HFFc6 (cell line): ENCODE results near the gene DOHH. TPM values are rescaled to one million over a fixed set of nuclear protein-coding genes. Genes with fewer than 3 reads are reported as not detected.

ENCODE experiments used
- DNase-seq: peaks from one replicate; pipeline ENCODE4 v3.0.0-alpha.2; 2018
- H3K27ac Mint-ChIP-seq: 2 replicates; pipeline ENCODE4 v1.8.0; 2020; ENCODE audit warnings: mild to moderate bottlenecking, mixed read lengths
- H3K27me3 Mint-ChIP-seq: 2 replicates; pipeline ENCODE4 v1.8.0; 2021; ENCODE audit warnings: mild to moderate bottlenecking, moderate library complexity, mixed read lengths; ENCODE audit not compliant: insufficient read depth
- H3K36me3 Mint-ChIP-seq: 2 replicates; pipeline ENCODE4 v1.8.0; 2021; ENCODE audit warnings: low read depth, mixed read lengths
- H3K4me1 Mint-ChIP-seq: 2 replicates; pipeline ENCODE4 v1.8.0; 2020; ENCODE audit warnings: low read depth, mixed read lengths
- H3K4me3 Mint-ChIP-seq: 2 replicates; pipeline ENCODE4 v1.8.0; 2020; ENCODE audit warnings: mild to moderate bottlenecking, moderate library complexity, mixed read lengths
- H3K9me3 Mint-ChIP-seq: 2 replicates; pipeline ENCODE4 v1.8.0; 2020; ENCODE audit warnings: mild to moderate bottlenecking, mixed read lengths
- CTCF ChIP-seq: fragments of 200-600 bp; sonication (generic); IDR thresholded peaks from 2 replicates; pipeline ENCODE4 v1.5.0; 2021; ENCODE audit warnings: antibody characterized with exemption, mild to moderate bottlenecking
- total RNA-seq, 6 experiments: library from RNA; stranded (reverse); fragmentation: NEBNext Ultra II Directional; extraction: Animal tissue kit (Norgen Biotek cat#: 25700); gene quantifications; 2 replicates in 1 of 6; 3 replicates in 5 of 6; pipeline ENCODE4 v1.2.3, GENCODE V29; 2021

The DOHH gene
- total RNA-seq, 6 experiments from 2014 or later = 14.3 to 20.4 (median 17.0) TPM

- H3K9me3 Mint-ChIP-seq = no peaks in the 10 kb centered on the region
- no peak for TF ChIP-seq CTCF
- DNase-seq = no peak
- H3K4me3 Mint-ChIP-seq = no peak overlapping the region; the same call in 1 of the 2 replicates
- peaks cover 6% of the 10 kb centered on the region for H3K27me3 Mint-ChIP-seq
- no peak overlapping the region; the same call in 1 of the 2 replicates for H3K27ac Mint-ChIP-seq
- H3K36me3 Mint-ChIP-seq = peaks cover 9% of the 10 kb centered on the region
- no peaks in the 10 kb centered on the region for H3K4me1 Mint-ChIP-seq
Observed at GRCh38 chr19:3539756-3540118, 39.3 kb upstream of the DOHH start.

GRCh38 chr19:3538965-3539755 is 38.7 kb upstream of the DOHH start, which contains the start of gene TEKTIP1:
TSS of gene TEKTIP1 (plus strand) at chr19:3539174. CDS start at chr19:3539178, 4 bp downstream.
- Mint-ChIP-seq H3K9me3 (no peaks in the 10 kb centered on the region), H3K4me1 (no peaks in the 10 kb centered on the region), H3K36me3 (peaks cover 9% of the 10 kb centered on the region), H3K27me3 (peaks cover 6% of the 10 kb centered on the region), H3K27ac (no peak within 1 kb of the TSS; the same call in none of the 2 replicates), H3K4me3 (no peak within 1 kb of the TSS; the same call in 1 of the 2 replicates)
- no peak for TF ChIP-seq CTCF
- no peak for DNase-seq

- peaks cover 6% of the 10 kb centered on the region for H3K27me3 Mint-ChIP-seq
- H3K4me1 Mint-ChIP-seq = no peaks in the 10 kb centered on the region
- TF ChIP-seq CTCF = no peak
- peaks cover 9% of the 10 kb centered on the region for H3K36me3 Mint-ChIP-seq
- H3K27ac Mint-ChIP-seq = no peak overlapping the region; the same call in 1 of the 2 replicates
- no peaks in the 10 kb centered on the region for H3K9me3 Mint-ChIP-seq
- no peak overlapping the region for H3K4me3 Mint-ChIP-seq
- DNase-seq = no peak
Observed at GRCh38 chr19:3538258-3538929, 37.9 kb upstream of the DOHH start.

- no peaks in the 10 kb centered on the region for H3K4me1 Mint-ChIP-seq
- no peaks in the 10 kb centered on the region for H3K9me3 Mint-ChIP-seq
- peaks cover 9% of the 10 kb centered on the region for H3K36me3 Mint-ChIP-seq
- H3K27ac Mint-ChIP-seq = peak overlapping the region; percentile 28
- DNase-seq = no peak
- no peak overlapping the region for H3K4me3 Mint-ChIP-seq
- no peak for TF ChIP-seq CTCF
- peaks cover 6% of the 10 kb centered on the region for H3K27me3 Mint-ChIP-seq
Observed at GRCh38 chr19:3537438-3538240, 37.2 kb upstream of the DOHH start.

- no peak for TF ChIP-seq CTCF
- Mint-ChIP-seq H3K4me3 (no peak overlapping the region), H3K9me3 (no peaks in the 10 kb centered on the region), H3K4me1 (no peaks in the 10 kb centered on the region), H3K36me3 (peaks cover 9% of the 10 kb centered on the region), H3K27me3 (peaks cover 6% of the 10 kb centered on the region), H3K27ac (peak overlapping the region; percentile 28; the same call in 1 of the 2 replicates)
- no peak for DNase-seq
Observed at GRCh38 chr19:3537101-3537437, 36.6 kb upstream of the DOHH start.
